Stimulated activated CD4-positive, alpha-beta T cell treated with anti-CD3 and anti-CD28 coated beads, Interleukin-12 subunit alpha, Interleukin-12 subunit beta, amount 100 ng/mL, for 24 hours (primary cell): ENCODE measurements around the gene BCOR.

Source experiments
- DNase-seq, 2 experiments: peaks; one replicate each; pipeline ENCODE4 v3.0.0-alpha.2; 2020; ENCODE audit warnings: low read depth in 2 of 2

The BCOR gene

GRCh38 chrX:40003428-40004245, 94.1 kb downstream of the BCOR start:
- DNase-seq = no peak

- no peak for DNase-seq
Measured at GRCh38 chrX:40003071-40003427, 94.7 kb downstream of the BCOR start.
